GM12872 (cell line): Measurements from ENCODE around the gene TMEM183A.

Source experiments
- CTCF ChIP-seq: IDR thresholded peaks from 3 replicates; pipeline ENCODE4 v1.5.1; 2011; ENCODE audit warnings: low read depth, mild to moderate bottlenecking, low read length, moderate library complexity; ENCODE audit not compliant: insufficient read depth

Gene TMEM183A

GRCh38 chr1:203059485-203059884, 52.3 kb downstream of the TMEM183A start:
- TF ChIP-seq CTCF: no peak

DNA sequence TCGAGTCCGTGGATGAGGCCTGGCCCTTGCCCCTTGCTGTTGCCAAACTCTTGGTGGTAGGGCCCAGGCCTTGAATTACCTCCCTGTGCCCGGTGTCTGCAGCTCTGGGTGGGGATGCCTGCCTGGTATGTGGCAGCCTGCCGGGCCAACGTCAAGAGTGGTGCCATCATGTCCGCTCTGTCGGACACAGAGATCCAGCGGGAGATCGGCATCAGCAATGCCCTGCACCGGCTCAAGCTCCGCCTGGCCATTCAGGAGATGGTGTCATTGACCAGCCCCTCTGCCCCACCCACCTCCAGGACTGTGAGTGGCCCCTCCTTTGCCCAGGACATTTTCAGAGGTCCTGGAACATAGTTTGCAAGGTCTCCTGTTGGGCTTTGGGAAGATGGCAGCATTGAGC, 52.9 kb downstream of the TMEM183A start:
- TF ChIP-seq CTCF: no peak

- no peak for TF ChIP-seq CTCF
Observed at GRCh38 chr1:203063287-203063686, 56.1 kb downstream of the TMEM183A start.

DNA sequence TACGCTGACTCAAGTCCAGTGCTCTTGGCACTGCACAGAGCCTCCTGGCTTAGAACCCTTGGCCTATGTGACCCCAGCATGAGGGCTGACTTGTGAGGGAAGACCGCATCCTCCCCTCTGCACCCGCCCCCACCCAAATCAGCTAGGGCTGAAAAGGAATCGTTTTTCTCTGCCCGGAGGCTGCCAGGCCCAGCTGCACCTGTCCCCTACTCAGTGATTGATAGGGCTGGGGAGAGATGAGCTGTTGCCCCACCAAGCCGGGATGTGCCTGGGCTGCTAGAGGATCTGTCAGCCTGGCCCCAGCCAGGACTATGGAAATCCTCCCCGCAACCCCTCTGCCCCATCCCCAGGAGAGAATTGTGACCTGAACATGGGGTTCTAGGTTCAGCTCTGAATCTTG, 58.0 kb downstream of the TMEM183A start:
- no peak for TF ChIP-seq CTCF

DNA sequence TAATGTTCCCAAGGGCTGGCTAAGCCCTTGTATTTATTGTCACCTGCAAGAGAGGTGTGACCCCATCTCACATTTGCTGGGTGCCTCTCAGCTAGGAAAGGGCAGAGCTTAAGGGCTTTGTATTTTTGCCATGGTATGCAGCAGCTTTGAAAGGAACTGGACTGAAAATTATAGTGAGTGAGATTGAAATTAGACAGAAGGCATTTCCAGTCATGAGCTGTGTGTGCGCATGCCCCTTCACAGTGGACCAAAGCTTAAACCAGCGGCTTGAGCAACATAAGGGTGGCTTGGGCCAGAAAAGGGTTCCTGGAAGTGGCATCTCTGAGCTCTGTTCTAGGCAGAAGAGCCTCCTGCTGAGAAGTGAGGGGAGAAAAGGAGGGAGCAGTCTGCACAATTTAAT, 58.8 kb downstream of the TMEM183A start:
- no peak for TF ChIP-seq CTCF

DNA sequence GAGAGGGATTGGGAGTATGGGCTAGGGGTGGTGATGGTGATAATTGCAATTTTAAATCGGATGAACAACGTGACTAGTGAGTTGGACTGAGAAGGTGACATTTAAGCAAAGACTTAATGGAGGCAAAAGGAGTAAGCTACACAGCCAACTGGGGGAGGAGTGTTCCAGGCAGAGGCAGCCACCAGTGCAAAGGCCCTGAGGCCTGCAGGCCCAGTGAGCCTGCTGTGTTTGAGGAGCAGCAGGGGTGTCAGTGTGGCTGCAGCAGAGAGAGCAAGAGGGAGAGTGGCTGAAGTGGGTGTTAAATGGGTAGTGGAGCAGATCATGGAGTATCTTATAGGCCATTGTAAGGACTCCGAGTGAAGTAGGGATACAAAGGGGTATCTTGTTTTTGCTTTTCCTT, 59.8 kb downstream of the TMEM183A start:
- no peak for TF ChIP-seq CTCF

DNA sequence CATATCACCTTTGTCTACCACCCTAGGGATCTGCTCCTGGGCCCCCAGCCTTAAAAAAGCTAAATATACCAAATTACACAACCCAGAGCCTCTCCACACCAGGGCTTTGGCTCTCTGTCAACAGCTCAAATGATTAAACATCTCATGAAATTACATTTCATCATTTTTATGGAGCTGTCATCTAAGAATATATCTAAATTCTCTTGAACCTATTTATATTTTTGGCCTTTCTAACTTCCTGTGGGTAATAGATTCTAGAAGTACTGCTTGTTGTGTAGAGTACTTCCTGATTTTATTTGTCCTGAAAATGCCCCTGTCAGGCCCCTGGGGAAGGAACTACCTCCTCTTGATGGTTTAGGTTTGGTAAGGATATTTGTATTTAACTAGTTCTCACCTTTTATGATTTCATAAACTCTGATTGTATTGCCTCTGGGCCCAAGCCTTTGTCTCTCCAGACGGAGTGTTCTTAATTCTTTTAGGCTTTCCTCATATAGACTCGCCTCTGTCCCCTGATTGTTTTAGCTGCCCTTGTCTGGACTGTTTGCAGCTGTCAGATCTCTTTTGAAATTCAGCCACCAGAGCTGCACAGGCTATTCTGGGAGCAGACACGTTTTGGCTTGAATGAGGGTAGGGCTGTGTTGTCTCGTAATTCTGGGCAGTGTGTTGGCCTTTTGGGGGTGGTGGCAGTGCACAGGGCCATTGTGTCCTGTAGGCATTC, 62.0 kb downstream of the TMEM183A start:
- no peak for TF ChIP-seq CTCF

DNA sequence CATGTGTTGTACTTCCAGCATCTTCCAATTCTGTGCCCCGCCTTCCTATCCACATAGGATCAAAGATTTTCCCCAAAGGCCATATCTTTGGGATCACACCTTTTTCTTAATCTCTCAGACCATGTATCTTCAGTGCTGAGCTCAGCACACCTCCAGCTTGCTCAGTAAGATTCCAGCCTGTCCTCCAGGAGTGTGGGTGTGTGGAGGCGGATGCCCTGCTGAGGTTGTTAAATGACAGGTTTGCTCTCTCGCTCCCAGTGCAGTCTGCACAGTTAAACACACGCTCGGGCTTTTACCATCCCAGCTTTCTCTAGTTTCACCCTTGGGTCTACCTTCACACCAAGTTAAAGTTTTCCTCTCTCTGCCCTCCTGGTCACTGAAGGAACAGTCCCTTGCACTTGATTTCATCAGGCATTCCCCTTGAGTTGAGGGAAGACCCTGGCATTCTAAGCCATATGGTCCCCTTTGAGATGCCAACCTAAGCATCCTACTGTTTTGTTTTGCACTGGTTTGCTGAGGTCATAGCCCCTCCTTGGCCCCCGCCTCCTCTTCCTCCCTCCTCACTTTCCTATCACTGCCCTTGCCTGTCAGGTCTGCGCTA, 64.9 kb downstream of the TMEM183A start:
- no peak for TF ChIP-seq CTCF
